Activated CD4-positive, CD25-positive, alpha-beta regulatory T cell treated with anti-CD3 and anti-CD28 coated beads, Interleukin-2, amount 50 U/mL, for 16 hours (primary cell): Measurements from ENCODE around the gene ZNF423.

Source experiments
- DNase-seq: peaks from one replicate; pipeline ENCODE4 v3.0.0-alpha.2; 2020; ENCODE audit warnings: low read depth, low spot score

Gene ZNF423

DNA sequence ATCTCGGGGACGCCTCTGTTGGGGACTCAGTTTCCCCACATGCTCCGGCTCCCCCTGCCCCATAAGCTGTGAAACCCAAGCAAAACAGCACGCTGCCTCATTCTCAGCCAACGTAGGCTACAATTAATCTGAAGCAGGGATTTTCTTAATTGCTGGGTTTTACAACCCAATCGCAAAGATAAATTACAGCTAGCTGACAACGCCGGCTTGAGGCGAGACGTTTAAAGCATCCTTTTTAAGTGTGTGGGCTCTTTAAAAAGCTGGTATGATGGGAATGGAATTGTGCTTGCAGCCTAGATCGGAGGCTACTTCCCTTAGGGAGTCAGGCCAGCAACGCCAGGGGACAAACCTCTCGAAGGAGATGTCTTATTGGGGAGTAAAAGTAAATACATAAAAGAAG, 185.3 kb downstream of the ZNF423 start:
- no peak for DNase-seq

DNA sequence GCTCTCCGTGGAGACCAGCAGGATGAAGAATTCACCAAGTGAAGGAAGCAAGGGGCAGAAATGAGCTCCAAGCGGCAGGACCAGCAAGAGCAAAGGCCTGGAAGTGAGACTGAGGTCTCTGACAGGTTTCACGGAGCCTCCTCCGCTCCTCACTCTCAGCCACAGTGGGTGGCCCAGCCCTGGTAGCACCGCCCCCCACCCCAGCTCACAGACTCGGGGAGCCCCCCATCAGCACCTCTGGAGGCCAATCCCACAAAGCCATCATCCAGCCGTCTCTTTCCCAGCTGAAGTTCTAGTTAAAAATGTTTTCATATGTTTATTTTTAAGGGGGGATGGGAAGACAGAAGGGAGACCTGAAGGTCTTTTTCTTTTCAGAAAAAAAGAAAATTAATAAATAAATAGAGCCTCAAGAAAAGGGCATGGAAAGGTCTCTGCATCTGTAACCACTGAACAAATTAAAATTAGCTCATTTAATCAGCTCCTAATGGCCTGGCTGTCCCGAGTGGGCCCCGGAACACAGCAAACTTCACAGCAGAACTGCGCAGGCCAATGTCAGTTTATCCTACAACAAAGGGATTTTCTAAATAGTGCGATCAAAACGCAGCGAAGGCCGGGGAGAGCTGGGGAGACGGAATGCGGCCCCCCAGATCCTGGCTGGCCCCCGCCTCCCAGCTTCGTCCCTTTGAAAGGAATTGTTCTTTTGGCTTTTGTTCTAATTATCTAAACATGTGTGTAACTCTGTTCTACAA, 190.3 kb downstream of the ZNF423 start:
- no peak for DNase-seq

- DNase-seq = no peak
Observed at GRCh38 chr16:49664221-49665215, 191.4 kb downstream of the ZNF423 start.

DNA sequence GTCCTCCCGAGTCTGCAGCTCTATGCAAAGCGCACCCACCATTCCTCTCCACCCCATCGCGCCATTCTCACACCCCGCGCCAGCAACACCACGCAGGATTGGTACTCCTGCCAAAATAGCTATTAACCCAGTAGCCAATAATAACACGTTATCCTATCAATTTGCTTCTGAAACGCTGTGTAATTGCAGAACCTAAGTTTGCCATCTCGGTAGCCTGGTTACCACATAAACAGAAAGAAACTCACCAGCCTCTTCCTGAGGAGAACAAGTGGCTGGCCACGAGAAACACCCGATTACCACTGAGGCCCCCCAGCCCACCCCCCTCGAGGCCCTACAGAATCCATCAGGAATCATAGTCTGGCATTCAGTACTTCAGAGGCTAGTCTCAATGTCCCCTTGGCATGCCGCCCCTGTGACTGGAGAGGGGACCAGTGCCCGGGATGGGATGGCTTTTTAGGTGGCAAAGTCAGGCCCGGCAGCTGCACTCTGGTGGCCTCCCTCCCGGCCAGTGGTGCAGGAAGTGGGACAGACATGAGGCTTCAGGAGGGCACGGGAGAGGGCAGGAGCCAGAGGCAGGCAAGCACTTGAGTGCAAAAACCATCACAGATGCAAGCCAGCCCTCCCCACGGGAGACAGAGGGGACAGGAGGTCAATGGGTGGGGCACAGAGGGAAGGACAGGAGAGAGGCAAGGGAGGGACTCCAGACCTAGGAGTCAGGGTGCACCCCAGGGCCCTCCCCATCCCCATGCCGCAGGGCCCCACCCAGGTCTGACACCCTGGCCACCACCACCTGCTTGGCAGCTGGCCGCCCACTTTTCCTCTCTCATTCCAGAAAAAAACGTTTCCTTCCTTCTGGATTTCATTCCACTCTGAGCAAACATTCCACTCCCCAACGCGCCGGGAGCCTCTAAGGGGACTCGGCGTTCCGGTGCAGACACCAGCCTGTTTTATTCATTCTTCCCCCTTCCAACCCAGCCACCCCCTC, 192.5 kb downstream of the ZNF423 start:
- no peak for DNase-seq

DNA sequence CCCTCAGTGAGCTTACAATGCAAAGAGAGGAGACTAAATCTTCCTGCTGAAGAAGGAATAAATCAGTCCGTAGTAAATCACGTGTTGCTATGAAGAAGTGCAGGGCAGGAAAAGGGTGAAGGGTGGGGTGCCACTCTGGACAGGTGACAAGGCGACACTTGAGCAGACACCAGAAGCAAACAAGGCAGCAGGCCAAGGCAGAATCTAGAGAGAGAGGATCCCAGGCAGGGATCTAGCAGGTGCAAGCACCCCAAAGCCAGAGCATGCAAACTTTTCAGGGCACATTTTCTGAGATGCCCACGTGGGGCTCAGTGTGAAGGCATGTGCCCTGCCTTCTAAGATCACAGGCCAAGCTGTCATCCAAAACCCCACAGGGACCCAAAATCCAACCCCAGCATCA, 193.3 kb downstream of the ZNF423 start:
- no peak for DNase-seq

- DNase-seq = no peak
Observed at GRCh38 chr16:49661465-49662187, 194.3 kb downstream of the ZNF423 start.

DNA sequence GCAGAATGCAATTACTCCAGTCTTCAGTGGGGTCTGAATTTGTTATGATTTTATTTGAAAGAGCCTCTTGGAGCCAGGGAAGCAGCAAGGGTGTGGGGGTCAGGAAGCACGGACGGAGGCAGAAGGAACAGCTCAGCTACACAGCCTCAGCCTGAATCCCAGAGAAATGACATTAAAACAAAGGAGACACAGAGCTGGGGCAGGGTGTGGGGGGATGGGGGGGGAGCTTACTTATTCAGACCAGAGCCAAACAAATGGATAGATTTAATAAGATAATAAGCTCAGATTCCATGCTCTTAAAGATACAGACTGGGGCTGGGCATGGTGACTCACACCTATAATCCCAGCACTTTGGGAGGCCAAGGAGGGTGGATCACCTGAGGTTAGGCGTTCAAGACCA, 195.3 kb downstream of the ZNF423 start:
- DNase-seq = no peak

- DNase-seq = no peak
Observed at GRCh38 chr16:49659356-49659755, 196.6 kb downstream of the ZNF423 start.

DNA sequence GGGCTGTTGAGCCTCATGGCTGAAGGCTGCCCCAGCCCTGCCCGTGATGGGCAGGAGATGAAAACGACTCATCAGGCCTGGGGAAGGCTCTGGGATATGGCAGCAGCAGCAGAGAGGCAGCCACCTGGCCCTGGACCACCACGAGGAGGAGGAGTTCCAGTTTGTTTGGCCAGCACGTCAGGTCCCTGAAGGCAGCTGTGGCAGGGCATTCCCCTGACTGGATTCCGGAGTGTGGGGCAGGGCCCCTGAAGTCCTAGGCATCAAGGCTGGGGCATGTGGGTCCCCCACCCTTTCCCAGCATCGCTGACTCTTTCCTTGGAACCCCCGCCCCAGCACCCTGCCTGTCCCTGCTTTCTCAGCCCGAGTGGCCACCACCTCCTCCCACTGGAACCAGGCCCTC, 197.4 kb downstream of the ZNF423 start:
- no peak for DNase-seq

DNA sequence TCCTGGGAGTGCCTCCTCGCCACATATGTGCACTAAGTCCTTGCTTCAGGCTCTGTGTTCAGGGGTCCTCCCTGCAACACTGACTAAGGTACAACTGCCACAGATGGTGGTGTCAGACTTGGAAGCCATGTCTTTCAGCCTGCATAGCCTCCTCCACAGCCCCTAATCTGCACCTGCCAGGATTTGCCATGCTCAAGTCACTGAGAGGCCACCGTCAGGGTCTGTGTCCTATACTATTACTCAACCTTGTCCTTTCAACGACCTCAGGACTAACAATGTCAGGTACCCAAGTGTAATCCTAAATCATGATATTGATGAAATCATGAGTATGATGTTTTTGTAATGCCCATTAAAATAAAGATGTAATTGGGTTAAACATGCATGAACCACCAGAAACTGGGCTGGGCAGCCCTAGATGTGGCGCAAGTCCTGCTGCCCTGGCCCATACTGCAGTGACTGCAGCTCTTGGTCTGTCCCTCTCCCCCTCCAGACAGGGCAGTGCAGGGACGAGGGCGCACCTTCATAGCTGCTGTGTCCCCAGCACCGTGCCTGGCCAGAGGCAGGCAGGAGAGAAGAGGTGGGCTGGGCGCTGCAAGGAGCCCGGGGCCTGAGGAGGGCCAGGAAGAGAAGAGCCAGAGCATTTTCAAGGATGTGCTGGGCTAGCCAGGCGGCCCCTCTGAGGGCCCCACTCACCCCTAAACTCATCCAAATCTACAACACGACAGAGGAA, 198.0 kb downstream of the ZNF423 start:
- DNase-seq = no peak

DNA sequence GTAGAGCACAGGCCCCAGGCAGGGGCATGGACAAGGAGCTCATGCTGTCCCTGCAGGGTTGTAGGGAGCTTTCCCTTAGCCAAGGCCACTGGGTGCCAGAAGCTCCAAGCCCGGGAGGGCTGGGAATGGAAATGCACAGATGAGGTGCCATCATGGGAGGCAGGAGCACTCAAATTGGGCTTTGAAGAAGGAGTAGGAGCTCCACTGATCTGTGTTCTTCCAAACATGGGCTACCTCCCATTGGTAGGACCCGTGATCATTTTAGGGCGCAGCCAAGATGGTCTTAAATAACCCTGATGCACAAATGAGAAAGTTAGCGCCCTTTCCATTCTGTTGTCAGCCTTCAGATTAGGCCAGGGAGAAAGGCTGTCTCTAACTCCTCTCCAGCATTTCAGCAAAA, 201.5 kb downstream of the ZNF423 start:
- DNase-seq = no peak

- no peak for DNase-seq
Observed at GRCh38 chr16:49653577-49653976, 202.3 kb downstream of the ZNF423 start.

- DNase-seq = no peak
Observed at GRCh38 chr16:49653173-49653570, 202.7 kb downstream of the ZNF423 start.

- no peak for DNase-seq
Observed at GRCh38 chr16:49652456-49653172, 203.3 kb downstream of the ZNF423 start.

DNA sequence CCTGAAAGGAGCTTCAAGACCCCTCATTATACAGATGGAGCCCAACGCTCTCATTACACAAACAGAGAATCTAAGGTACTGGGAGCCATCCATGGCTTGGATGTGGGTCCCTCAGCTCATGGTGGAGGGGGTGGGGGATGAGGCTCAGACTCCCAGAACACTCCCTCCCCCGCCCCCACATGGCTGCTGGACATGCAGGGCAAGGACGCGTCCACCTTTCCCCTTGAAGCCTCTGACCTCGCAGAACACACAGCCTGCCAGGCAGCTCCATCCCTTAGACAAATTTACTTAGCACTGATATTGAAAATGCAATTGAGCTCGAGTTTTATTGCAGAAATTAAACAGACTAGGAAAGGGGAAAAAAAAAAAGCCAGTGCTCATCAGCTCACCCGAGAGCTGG, 203.9 kb downstream of the ZNF423 start:
- no peak for DNase-seq

DNA sequence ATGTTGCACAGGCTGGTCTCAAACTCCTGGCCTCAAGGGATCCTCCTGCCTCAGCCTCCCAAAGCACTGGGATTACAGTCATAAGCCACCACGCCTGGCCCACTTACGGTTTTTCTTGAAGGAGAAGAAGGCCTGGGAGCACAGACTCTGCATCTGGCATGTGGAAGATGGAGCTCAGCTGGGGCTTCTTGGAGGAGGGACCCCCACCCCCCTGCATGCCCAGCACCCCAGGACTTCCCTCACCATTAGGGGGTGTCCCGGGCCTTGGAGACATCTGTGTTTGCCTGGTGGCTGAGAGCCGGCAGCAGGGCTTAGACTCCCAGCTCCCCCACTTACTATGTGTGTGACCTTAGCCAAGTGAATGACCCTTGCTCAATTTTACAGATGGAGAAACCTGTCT, 204.7 kb downstream of the ZNF423 start:
- DNase-seq = no peak

DNA sequence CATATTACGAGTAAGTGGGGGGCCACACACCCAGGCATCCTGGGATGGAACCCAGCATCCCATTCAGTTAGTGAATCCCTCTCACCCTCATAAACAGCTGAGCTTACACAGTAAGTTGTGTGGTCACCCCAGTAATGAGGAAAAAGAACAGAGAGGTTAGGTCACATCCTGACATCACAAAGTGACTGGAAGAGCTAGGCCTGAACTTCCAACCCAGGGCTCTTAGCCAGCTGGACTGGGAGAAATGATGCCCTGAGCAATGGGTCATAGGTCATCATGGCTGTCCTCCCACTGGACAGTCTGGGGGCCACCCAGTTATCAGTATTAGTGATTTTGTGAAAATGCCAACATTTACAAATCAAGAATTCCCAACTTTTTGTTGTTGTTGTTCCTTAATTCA, 205.3 kb downstream of the ZNF423 start:
- DNase-seq = no peak

- no peak for DNase-seq
Observed at GRCh38 chr16:49649013-49649765, 206.7 kb downstream of the ZNF423 start.

DNA sequence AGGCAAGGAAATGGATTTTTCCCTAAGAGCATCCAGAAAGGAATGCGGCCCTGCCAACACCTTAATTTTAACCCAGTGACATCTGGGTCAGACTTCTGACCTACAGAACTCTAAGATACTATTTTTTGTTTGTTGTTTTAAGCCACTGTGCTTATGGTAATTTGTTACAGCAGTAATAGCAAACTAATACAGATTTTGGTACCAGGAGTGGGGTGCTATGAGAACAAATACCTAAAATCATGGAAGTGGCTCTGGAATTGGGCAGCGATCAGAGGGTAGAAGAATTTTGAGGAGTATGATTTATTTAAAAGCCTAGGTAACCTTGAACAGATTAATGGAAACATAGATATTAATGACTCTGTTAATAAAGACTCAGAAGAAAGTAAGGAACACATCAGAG, 208.2 kb downstream of the ZNF423 start:
- DNase-seq = no peak
